ENCODE measurements around the gene PPP5C. TPM values are rescaled to one million over a fixed set of nuclear protein-coding genes. Genes with fewer than 3 reads are reported as not detected.
A peak's percentile ranks its signal among the peaks of the same experiment; 100 is the strongest.

The PPP5C gene
- total RNA-seq, 2 donors from 2014 or later = 46.0 to 87.5 TPM

- Histone ChIP-seq H3K9ac (ENCODE audit: low read depth in 2 of 2, low read length in 2 of 2) (no peak overlapping the region), H3K27ac (no peak overlapping the region), H3K9me3 (no peaks in the 10 kb centered on the region), H3K4me1 (no peaks in the 10 kb centered on the region), H3K36me3 (no peaks in the 10 kb centered on the region), H3K27me3 (no peaks in the 10 kb centered on the region), H3K4me3 (no peak overlapping the region)
- no peak for TF ChIP-seq CTCF (IDR thresholded peaks at IDR 0.05)
- intact Hi-C loops (cut with DNase I) = no loop called here
- no peak for DNase-seq
Measured at GRCh38 chr19:46367426-46367825, 20.5 kb downstream of the PPP5C start.

GRCh38 chr19:46368116-46368515 lies 21.2 kb downstream of the PPP5C start:
- H3K27me3 ChIP-seq = no peaks in the 10 kb centered on the region
- TF ChIP-seq CTCF (IDR thresholded peaks at IDR 0.05) = no peak
- no peak overlapping the region for H3K27ac ChIP-seq
- no peak overlapping the region for H3K9ac ChIP-seq (ENCODE audit: low read depth in 2 of 2, low read length in 2 of 2)
- no peaks in the 10 kb centered on the region for H3K9me3 ChIP-seq
- no peak overlapping the region for H3K4me3 ChIP-seq
- intact Hi-C loops (cut with DNase I) = no loop called here
- H3K36me3 ChIP-seq = no peaks in the 10 kb centered on the region
- H3K4me1 ChIP-seq = peaks cover 6% of the 10 kb centered on the region
- no peak for DNase-seq

- Histone ChIP-seq H3K27ac (no peak overlapping the region), H3K27me3 (no peaks in the 10 kb centered on the region), H3K9ac (ENCODE audit: low read depth in 2 of 2, low read length in 2 of 2) (no peak overlapping the region), H3K9me3 (no peaks in the 10 kb centered on the region), H3K4me3 (no peak overlapping the region), H3K36me3 (no peaks in the 10 kb centered on the region), H3K4me1 (peaks cover 17% of the 10 kb centered on the region)
- intact Hi-C loops (cut with DNase I) = no loop called here
- TF ChIP-seq CTCF (IDR thresholded peaks at IDR 0.05) = no peak
- no peak for DNase-seq
Measured at GRCh38 chr19:46369817-46370216, 22.9 kb downstream of the PPP5C start.

GRCh38 chr19:46371371-46371901 lies 24.5 kb downstream of the PPP5C start:
- no peak for DNase-seq
- peaks cover 2% of the 10 kb centered on the region for H3K36me3 ChIP-seq
- H3K4me1 ChIP-seq = peaks cover 17% of the 10 kb centered on the region
- no peak overlapping the region for H3K9ac ChIP-seq (ENCODE audit: low read depth in 2 of 2, low read length in 2 of 2)
- TF ChIP-seq CTCF (IDR thresholded peaks at IDR 0.05) = no peak
- H3K27me3 ChIP-seq = no peaks in the 10 kb centered on the region
- no peak overlapping the region for H3K27ac ChIP-seq
- no peaks in the 10 kb centered on the region for H3K9me3 ChIP-seq
- intact Hi-C loops (cut with DNase I) = no loop called here
- no peak overlapping the region for H3K4me3 ChIP-seq

GRCh38 chr19:46372901-46373490 lies 26.1 kb downstream of the PPP5C start:
- peak overlapping the region; percentile 62 for H3K27ac ChIP-seq
- H3K9me3 ChIP-seq = no peaks in the 10 kb centered on the region
- H3K4me1 ChIP-seq = peaks cover 17% of the 10 kb centered on the region
- no peak overlapping the region for H3K9ac ChIP-seq (ENCODE audit: low read depth in 2 of 2, low read length in 2 of 2)
- TF ChIP-seq CTCF (IDR thresholded peaks at IDR 0.05) = no peak
- no peak for DNase-seq
- intact Hi-C loops (cut with DNase I) = no loop called here
- H3K4me3 ChIP-seq = no peak overlapping the region
- peaks cover 7% of the 10 kb centered on the region for H3K36me3 ChIP-seq
- no peaks in the 10 kb centered on the region for H3K27me3 ChIP-seq
